ENCODE measurements around the gene CAP1. TPM values are rescaled to one million over a fixed set of nuclear protein-coding genes. Genes with fewer than 3 reads are reported as not detected.
A peak's percentile ranks its signal among the peaks of the same experiment; 100 is the strongest.

Gene CAP1
- total and polyA plus RNA-seq, 8 donors = 28.5 to 146 (median 57.8) TPM

GRCh38 chr1:40049725-40050124 is 9.2 kb downstream of the CAP1 start:
- FAIRE-seq (no peak), ATAC-seq (peak in 1 of 4 donors; percentile 38), DNase-seq (no peak)
- 65 to 70% methylated on average over 2 of the region's 2 CpGs for WGBS, 2 donors
- no peak for TF ChIP-seq CTCF (IDR thresholded peaks at IDR 0.05)
- intact Hi-C loops (cut with DNase I) = no loop called here
- Histone ChIP-seq H3K4me1 (peaks cover 0 to 8% (median 0%) of the 10 kb centered on the region in 3 donors), H3K27ac (no peak overlapping the region), H3K36me3 (no peaks in the 10 kb centered on the region), H3K27me3 (no peaks in the 10 kb centered on the region), H3K4me3 (no peak overlapping the region), H3K9me3 (no peaks in the 10 kb centered on the region)

- WGBS, 2 donors = 83 to 84% methylated on average over 3 of the region's 3 CpGs
- ATAC-seq (peak in 1 of 4 donors; percentile 28), FAIRE-seq (no peak), DNase-seq (no peak)
- intact Hi-C loops (cut with DNase I) = no loop called here
- no peak overlapping the region for H3K27ac ChIP-seq
- H3K9me3 ChIP-seq = no peaks in the 10 kb centered on the region
- no peak overlapping the region for H3K4me3 ChIP-seq
- peaks cover 0 to 4% (median 0%) of the 10 kb centered on the region in 3 donors for H3K4me1 ChIP-seq
- no peak for TF ChIP-seq CTCF (IDR thresholded peaks at IDR 0.05)
- H3K36me3 ChIP-seq = no peaks in the 10 kb centered on the region
- H3K27me3 ChIP-seq = no peaks in the 10 kb centered on the region
Measured at GRCh38 chr1:40050863-40051262, 10.3 kb downstream of the CAP1 start.

- no peak for FAIRE-seq
- H3K36me3 ChIP-seq = no peaks in the 10 kb centered on the region
- no peak for ATAC-seq
- H3K4me1 ChIP-seq = peaks cover 0 to 16% (median 0%) of the 10 kb centered on the region in 3 donors
- H3K4me3 ChIP-seq = no peak overlapping the region
- H3K9me3 ChIP-seq = no peaks in the 10 kb centered on the region
- no peak for DNase-seq
- WGBS, 2 donors = 87 to 89% methylated on average over 11 of the region's 11 CpGs
- H3K27ac ChIP-seq = no peak overlapping the region
- no peak for TF ChIP-seq CTCF (IDR thresholded peaks at IDR 0.05)
- H3K27me3 ChIP-seq = no peaks in the 10 kb centered on the region
- intact Hi-C loops (cut with DNase I) = no loop called here
Measured at GRCh38 chr1:40053138-40053887, 12.8 kb downstream of the CAP1 start.

- peak overlapping the region in 2 of 4 donors; percentile 14 to 39 for H3K27ac ChIP-seq
- ATAC-seq = no peak
- WGBS, 2 donors = 95 to 96% methylated on average over 5 of the region's 5 CpGs
Measured at GRCh38 chr1:40056519-40057309, 16.2 kb downstream of the CAP1 start.

More at GRCh38 chr1:40056519-40057309, 16.2 kb downstream of the CAP1 start:
- intact Hi-C loops (cut with DNase I) = no loop called here
- peaks cover 0 to 14% (median 3%) of the 10 kb centered on the region in 3 donors for H3K36me3 ChIP-seq
- DNase-seq (no peak), FAIRE-seq (no peak)
- TF ChIP-seq CTCF (IDR thresholded peaks at IDR 0.05) = no peak
- no peaks in the 10 kb centered on the region for H3K27me3 ChIP-seq
- no peaks in the 10 kb centered on the region for H3K9me3 ChIP-seq
- no peak overlapping the region for H3K4me3 ChIP-seq
- H3K4me1 ChIP-seq = peaks cover 0 to 39% (median 8%) of the 10 kb centered on the region in 3 donors
